ENCODE measurements around the gene SGF29.

DNA sequence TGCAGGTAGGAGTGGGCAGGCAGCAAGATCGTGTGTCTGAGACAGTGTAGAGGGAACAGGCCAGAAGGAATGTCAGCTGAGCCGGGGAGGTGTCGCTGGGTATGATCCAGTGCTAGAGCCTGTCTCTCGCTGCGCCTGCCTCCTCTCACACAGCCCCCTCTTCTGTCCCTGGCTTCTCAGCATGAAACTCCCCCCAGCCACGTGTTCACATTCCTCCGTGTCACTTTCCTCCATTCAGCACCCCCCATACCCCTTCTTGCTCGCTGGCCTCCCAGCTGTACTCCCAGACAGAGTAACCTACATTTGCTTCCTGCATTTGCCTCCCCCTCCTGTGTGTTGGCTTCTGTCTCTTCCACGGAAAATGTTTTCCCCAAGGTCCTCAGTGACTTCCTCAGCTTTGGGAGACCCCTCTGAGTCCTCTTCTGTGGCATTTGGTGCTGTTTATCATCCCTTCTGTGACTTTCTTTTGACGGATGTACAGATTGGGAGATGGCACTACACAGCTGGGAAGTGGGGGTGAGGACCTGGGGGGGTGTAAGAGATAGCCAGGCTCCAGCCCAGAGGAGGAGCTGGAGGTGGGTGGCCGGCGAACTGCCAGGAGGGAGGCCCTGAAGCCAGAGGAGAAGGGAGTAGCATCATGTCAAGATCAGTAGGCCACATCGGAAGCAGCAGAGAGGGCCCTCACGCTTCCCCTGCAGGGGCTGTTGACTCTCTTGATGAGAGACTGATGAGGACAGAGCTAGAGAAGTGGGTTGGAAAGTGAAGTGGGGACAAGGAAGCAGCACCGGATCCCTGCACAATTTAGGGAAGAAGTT is 19.2 kb downstream of the SGF29 start:
- no peak for TF ChIP-seq FOXM1 (IDR thresholded peaks at IDR 0.05; ENCODE audit: borderline replicate concordance, low read depth)
- TF ChIP-seq, protein P1, sequence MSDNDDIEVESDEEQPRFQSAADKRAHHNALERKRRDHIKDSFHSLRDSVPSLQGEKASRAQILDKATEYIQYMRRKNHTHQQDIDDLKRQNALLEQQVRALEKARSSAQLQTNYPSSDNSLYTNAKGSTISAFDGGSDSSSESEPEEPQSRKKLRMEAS (IDR thresholded peaks at IDR 0.05): no peak
- TF ChIP-seq ZBTB7A (IDR thresholded peaks at IDR 0.05; ENCODE audit: low read depth): no peak
- TF ChIP-seq EP300 (IDR thresholded peaks at IDR 0.05; ENCODE audit: borderline replicate concordance): no peak
- TF ChIP-seq RAD21 (IDR thresholded peaks at IDR 0.05; ENCODE audit: low read depth): no peak
- no peak for TF ChIP-seq USF1 (IDR thresholded peaks at IDR 0.05)
- no peak for TF ChIP-seq TAF1 (IDR thresholded peaks at IDR 0.05; ENCODE audit: low read depth)
- no peak for TF ChIP-seq CEBPB (IDR thresholded peaks at IDR 0.05)
- TF ChIP-seq EGR1 (IDR thresholded peaks at IDR 0.05): no peak
- TF ChIP-seq, protein P2, sequence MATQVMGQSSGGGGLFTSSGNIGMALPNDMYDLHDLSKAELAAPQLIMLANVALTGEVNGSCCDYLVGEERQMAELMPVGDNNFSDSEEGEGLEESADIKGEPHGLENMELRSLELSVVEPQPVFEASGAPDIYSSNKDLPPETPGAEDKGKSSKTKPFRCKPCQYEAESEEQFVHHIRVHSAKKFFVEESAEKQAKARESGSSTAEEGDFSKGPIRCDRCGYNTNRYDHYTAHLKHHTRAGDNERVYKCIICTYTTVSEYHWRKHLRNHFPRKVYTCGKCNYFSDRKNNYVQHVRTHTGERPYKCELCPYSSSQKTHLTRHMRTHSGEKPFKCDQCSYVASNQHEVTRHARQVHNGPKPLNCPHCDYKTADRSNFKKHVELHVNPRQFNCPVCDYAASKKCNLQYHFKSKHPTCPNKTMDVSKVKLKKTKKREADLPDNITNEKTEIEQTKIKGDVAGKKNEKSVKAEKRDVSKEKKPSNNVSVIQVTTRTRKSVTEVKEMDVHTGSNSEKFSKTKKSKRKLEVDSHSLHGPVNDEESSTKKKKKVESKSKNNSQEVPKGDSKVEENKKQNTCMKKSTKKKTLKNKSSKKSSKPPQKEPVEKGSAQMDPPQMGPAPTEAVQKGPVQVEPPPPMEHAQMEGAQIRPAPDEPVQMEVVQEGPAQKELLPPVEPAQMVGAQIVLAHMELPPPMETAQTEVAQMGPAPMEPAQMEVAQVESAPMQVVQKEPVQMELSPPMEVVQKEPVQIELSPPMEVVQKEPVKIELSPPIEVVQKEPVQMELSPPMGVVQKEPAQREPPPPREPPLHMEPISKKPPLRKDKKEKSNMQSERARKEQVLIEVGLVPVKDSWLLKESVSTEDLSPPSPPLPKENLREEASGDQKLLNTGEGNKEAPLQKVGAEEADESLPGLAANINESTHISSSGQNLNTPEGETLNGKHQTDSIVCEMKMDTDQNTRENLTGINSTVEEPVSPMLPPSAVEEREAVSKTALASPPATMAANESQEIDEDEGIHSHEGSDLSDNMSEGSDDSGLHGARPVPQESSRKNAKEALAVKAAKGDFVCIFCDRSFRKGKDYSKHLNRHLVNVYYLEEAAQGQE (IDR thresholded peaks at IDR 0.05; ENCODE audit: low read depth): no peak
- TF ChIP-seq NFIC (IDR thresholded peaks at IDR 0.05): no peak
- TF ChIP-seq CREB1 (IDR thresholded peaks at IDR 0.05; ENCODE audit: low read depth): no peak
- TF ChIP-seq YY1 (IDR thresholded peaks at IDR 0.05; ENCODE audit: low read depth): no peak
- no peak for TF ChIP-seq TEAD4 (IDR thresholded peaks at IDR 0.05)
